ENCODE measurements around the gene FOXK2.
"Not testable (repeated sequence)": the region's sequence is repeated elsewhere in the genome, so short reads cannot be mapped to it uniquely, and the experiment has no call there.

The FOXK2 gene

DNA sequence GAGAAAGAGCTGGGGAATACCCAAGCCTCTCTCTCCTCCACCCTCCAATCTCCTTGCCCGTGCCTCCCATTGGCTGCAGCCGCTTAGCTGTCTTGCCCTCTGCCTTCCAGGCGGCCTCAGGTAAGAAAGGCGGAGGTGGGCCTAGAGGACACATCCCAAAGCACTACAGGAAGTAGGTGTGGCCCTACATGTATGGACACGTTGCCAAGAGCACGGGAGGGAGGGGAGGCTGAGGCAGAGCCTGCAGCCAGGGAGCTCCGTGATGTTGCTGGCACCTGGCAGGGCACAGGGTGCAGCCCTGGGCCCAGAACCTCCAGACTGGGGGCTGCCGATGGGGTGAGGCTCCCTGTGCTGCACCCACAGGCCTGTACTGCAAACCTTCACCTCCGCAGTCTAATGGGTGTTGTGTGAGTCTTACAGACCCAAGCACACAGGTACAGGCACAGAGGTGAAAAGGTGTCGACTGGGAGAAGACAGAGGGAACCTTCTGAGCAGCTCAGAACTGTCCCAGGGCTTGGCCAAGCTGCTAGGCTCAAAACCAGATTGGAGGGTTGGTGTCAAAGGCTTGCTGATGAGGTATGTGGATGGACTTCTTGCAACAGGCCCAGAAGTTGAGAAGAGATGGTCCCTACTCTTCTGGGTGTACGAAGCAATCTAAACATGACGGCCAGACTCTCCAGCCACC lies 23.5 kb upstream of the FOXK2 start:
- DNase-seq (ENCODE audit: low spot score) (no peak), FAIRE-seq (no peak)

GRCh38 chr17:82496529-82497434 lies 22.8 kb upstream of the FOXK2 start:
- DNase-seq (ENCODE audit: low spot score) (peak; percentile 98), FAIRE-seq (peak; percentile 97)

GRCh38 chr17:82497483-82498405 lies 21.8 kb upstream of the FOXK2 start:
- FAIRE-seq (no peak), DNase-seq (ENCODE audit: low spot score) (peak; percentile 70)

DNA sequence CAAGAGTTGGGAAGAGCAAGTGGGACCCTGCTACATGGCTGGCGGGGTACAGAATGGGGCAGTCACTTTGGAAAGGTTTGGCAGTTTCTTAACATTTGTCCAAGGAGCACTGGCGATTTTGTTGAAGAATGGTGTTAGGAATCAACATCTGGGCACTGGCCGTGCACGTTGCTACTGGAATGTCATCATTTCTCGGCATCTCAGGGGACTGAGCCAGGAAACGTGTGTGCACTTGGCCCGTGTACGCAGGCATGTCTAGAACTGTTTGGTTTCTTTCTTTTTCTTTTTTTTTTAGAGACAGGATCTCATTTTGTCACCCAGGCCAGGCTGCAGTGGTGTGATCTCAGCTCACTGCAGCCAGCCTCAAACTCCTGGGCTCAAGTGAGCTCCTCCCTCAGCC lies 17.3 kb upstream of the FOXK2 start:
- no peak for FAIRE-seq
- no peak for DNase-seq (ENCODE audit: low spot score)

DNA sequence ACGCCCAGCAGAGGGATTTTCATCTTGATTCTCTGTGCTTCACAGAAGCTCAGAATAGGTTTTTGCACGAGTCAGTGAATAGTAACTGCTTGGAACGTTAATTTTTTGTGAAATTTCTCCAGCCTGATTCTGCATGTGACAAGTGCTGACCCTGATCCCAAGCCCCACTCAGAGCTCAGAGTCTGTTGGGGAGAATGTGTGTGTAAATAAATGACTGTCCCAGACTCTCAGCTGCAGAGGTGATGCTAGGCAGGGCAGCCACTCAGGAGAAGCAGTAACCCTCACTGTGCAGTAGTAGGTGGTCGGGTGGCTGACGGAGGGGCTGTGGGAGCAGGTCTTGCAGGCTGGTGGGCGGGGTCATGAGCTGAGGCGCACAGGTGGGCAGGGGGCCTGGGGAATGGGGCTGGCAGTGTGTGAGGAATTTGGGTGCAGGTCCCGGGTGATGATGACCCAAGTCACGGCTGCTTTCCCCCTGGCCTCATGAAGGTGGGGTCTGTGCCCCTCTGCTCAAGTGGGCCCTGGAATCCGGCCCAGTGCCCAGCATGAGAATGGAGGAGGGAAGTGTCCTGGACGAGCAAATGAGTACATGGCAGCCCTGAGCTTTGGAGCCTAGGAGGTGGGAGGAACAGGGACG lies 16.3 kb upstream of the FOXK2 start:
- DNase-seq (ENCODE audit: low spot score): no peak
- no peak for FAIRE-seq

- no peak for DNase-seq (ENCODE audit: low spot score)
- FAIRE-seq: no peak
Observed at GRCh38 chr17:82503728-82504308, 15.7 kb upstream of the FOXK2 start.

GRCh38 chr17:82505296-82505695 lies 14.2 kb upstream of the FOXK2 start:
- DNase-seq (ENCODE audit: low spot score) (no peak), FAIRE-seq (no peak)

DNA sequence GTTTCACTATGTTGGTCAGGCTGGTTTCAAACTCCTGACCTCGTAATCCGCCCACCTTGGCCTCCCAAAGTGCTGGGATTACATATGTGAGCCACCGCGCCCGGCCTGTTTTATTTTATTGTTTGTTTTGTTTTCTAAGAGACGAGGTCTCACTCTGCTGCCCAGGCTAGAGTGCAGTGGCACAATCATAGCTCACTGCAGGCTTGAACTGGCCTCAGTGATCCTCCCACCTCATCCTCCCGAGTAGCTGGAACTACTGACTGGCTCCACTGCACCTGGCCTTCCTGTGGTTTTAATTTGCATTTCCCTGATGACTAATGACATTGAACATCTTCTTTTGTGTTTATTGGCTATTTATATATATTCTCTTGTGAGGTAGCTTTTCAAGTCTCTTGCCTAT lies 13.1 kb upstream of the FOXK2 start:
- DNase-seq (ENCODE audit: low spot score); FAIRE-seq: not testable (repeated sequence)

DNA sequence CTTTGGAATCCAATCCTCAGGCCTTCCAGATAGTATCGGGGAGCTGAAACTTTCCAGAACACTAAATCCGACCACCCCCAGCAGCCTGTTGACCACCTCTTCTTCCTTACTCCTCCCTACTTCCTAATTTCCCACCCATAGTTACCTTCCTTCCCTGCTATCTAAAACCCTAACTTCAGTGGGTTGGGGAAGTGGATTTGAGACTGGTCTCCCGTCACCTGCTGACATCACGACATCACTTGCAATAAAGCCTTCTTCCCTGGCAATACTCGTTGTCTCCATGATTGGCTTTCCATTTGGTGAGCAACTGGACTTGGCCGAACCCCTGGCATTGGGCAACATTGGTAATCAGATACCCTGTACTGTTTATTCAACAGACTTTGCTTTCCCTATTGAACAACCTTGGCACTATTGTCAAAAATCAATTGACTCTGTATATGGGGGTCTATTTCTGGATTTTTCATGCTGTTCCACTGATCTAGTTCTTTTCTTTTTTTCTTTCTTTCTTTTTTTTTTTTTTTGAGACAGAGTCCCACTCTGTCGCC lies 11.8 kb upstream of the FOXK2 start:
- no peak for DNase-seq (ENCODE audit: low spot score)
- FAIRE-seq: no peak

- FAIRE-seq; DNase-seq (ENCODE audit: low spot score): not testable (repeated sequence)
Observed at GRCh38 chr17:82511642-82512041, 7.9 kb upstream of the FOXK2 start.

DNA sequence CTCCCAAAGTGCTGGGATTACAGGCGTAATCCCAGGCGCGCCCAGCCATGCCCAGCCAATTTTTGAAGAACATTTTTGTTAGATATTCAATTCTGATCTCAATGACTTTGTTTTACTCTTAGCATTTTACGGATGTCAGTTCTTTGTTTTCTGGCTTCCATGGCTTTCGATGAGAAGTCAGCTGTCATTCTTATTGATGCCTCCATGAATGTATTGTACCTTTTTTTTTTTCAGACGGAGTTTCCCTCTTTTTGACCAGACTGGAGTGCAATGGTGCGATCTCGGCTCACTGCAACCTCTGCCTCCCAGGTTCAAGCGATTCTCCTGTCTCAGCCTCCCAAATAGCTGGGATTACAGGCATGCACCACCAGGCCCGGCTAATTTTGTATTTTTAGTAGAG lies 5.7 kb upstream of the FOXK2 start:
- FAIRE-seq; DNase-seq (ENCODE audit: low spot score): not testable (repeated sequence)

DNA sequence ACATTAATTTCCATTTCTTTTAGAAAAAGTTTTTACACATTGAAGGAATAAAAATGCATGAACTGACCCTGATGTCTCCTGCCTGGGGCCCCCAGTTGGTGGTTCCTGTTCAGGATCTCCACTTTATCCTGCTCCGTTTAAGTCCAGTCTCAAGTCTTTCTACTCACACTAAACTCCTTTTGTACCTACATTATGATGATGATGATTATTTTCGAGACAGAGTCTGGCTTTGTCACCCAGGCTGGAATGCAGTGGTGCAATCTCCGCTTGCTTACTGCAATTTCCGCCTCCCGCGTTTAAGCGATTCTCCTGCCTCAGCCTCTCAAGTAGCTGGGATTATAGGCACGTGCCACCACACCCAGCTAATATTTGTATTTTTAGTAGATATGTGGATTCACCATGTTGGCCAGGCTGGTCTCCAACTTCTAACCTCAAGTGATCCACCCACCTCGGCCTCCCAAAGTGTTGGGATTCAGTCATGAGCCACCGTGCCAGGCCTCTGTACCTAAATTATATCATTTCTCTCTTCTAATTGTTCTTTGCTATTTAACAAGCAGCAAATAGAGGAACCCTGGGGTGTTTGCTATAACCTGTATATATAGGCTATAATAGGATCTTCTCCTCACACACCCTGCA lies 2.2 kb upstream of the FOXK2 start:
- DNase-seq (ENCODE audit: low spot score) (no peak), FAIRE-seq (peak; percentile 42)

- DNase-seq (ENCODE audit: low spot score) (no peak), FAIRE-seq (no peak)
Observed at GRCh38 chr17:82519971-82520903, 705 bp downstream of the FOXK2 start.

GRCh38 chr17:82524540-82524939 lies 5.0 kb downstream of the FOXK2 start:
- DNase-seq (ENCODE audit: low spot score) (no peak), FAIRE-seq (no peak)

DNA sequence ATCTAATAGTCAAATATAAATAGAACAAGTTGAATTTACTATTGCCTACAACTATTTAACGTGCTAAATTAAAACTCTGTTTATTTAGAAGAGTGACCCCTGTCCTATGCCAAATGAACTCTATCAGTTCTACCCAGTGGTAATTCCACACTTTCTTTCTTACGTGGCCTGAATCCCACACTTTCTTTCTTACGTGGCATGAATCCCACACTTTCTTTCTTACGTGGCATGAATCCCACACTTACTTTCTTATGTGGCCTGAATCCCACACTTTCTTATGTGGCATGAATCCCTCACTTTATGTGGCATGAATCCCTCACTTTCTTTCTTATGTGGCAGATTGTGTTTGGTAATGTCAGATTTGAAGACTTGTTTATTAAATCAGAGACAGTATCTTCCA lies 6.2 kb downstream of the FOXK2 start:
- FAIRE-seq (no peak), DNase-seq (ENCODE audit: low spot score) (no peak)

GRCh38 chr17:82527898-82528297 lies 8.4 kb downstream of the FOXK2 start:
- DNase-seq (ENCODE audit: low spot score) (no peak), FAIRE-seq (no peak)

DNA sequence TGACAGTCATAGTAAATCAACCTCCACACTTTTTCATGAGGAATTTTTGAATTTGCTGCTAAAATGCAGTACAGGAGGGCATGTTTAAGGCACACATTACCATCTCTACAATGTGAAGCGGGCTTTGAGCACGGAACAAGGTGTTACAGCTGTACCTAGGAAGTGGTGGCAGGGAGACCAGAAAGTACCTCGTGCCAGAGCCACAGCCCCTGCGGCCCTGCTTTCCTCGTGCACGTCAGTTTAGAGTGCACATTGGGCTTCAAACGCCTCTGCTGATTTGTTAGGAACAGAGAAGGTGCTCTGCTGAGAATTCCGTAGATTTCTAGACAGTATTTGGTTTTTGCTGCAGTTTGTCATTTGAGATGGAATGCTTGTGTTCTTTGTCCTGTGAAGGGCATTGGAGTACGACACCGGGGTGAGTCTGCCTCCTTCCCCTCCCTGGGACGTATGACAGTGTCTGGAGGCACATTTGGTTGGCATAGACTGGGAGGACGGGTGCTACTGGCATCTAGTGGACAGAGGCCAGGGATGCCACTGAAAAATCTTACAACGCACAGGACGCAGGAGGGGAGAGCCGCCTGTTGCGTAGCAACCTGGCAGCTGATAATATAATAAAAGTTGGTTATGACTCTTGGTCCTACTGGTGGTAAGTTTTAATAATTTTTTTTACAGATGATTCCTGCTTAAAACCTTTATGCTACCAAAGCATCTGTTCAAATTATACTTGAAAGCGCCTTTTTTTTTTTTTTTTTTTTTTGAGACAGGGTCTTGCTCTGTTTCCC lies 9.1 kb downstream of the FOXK2 start:
- FAIRE-seq: no peak
- no peak for DNase-seq (ENCODE audit: low spot score)

GRCh38 chr17:82529914-82530300 lies 10.4 kb downstream of the FOXK2 start:
- no peak for FAIRE-seq

More at GRCh38 chr17:82529914-82530300, 10.4 kb downstream of the FOXK2 start:
- no peak for DNase-seq (ENCODE audit: low spot score)
